Transverse colon (tissue), 4 donors: Measurements from ENCODE around the gene SYPL2. TPM values are rescaled to one million over a fixed set of nuclear protein-coding genes. Genes with fewer than 3 reads are reported as not detected.

Experiments used
- DNase-seq: peaks from one replicate; pipeline ENCODE4 v3.0.0-alpha.2; 2019
- H3K27ac ChIP-seq, 4 donors: fragments of 200-600 bp; sonication (generic); 2 replicates each; pipeline ENCODE4 v1.5.1; 2016 to 2018; ENCODE audit warnings: inconsistent platforms in 4 of 4
- H3K27me3 ChIP-seq: fragments of 200-600 bp; sonication (generic); 2 replicates; pipeline ENCODE4 v1.5.1; 2017; ENCODE audit warnings: inconsistent platforms
- H3K36me3 ChIP-seq, 4 donors: fragments of 200-600 bp; sonication (generic); 2 replicates each; pipeline ENCODE4 v1.5.1; 2017 to 2019; ENCODE audit warnings: inconsistent platforms in 4 of 4
- H3K4me1 ChIP-seq, 4 donors: fragments of 200-600 bp; sonication (generic); 2 replicates each; pipeline ENCODE4 v1.5.1; 2017 to 2020; ENCODE audit warnings: inconsistent platforms in 4 of 4
- H3K4me3 ChIP-seq, 4 donors: fragments of 200-600 bp; sonication (generic); 1 replicate in 1 of 4; 2 replicates in 3 of 4; pipeline versions ENCODE4 v1.5.1 to v1.6.1; 2017 to 2019; ENCODE audit warnings: inconsistent platforms in 4 of 4
- H3K9me3 ChIP-seq, 2 donors: fragments of 200-600 bp; sonication (generic); 2 replicates each; pipeline ENCODE4 v1.5.1; 2017 to 2019; ENCODE audit warnings: inconsistent platforms in 2 of 2
- CTCF ChIP-seq, 5 experiments: fragments of 200-600 bp in 3 of 5; fragments of 450-650 bp in 2 of 5; sonication (generic) in 3 of 5; IDR thresholded peaks; 1 replicate in 2 of 5; 2 replicates in 3 of 5; pipeline ENCODE4 v1.5.1; 2016 to 2017; ENCODE audit warnings: antibody characterized with exemption in 5 of 5, inconsistent platforms in 3 of 5, mild to moderate bottlenecking in 2 of 5, moderate library complexity in 1 of 5
- EP300 ChIP-seq: sonication (generic); formaldehyde crosslinking; IDR thresholded peaks from one replicate; pipeline ENCODE4 v1.6.1; 2017; ENCODE audit warnings: antibody characterized with exemption, low read depth
- POLR2A ChIP-seq: fragments of 450-650 bp; IDR thresholded peaks from one replicate; pipeline ENCODE4 v1.6.1; 2016; ENCODE audit warnings: antibody characterized with exemption, mild to moderate bottlenecking, moderate library complexity
- POLR2AphosphoS5 ChIP-seq, 3 donors: sonication (generic); formaldehyde crosslinking; IDR thresholded peaks; one replicate each; pipeline ENCODE4 v1.6.1; 2016; ENCODE audit warnings: antibody characterized with exemption in 3 of 3
- WGBS, 2 donors: methylation state at CpG; one replicate each; pipeline ENCODE4 v1.1.5; 2018; ENCODE audit warnings: low coverage in 1 of 2; 5-methylcytosine and 5-hydroxymethylcytosine counted together
- in situ Hi-C, 4 donors: fragments of 200-750 bp; cut with MboI; loops; one replicate each; pipeline versions ENCODE4 v1.15.0 to v1.15.1; 2017; ENCODE audit warnings: low sequenced_read_pairs in 3 of 4, low pct_ligation_motif_present in 1 of 4, low pct_unique_long_range_greater_than_20kb in 1 of 4
- intact Hi-C: fragments of 100-400 bp; cut with DNase I; formaldehyde crosslinking; loops from one replicate; pipeline ENCODE4 v1.15.1; 2023; ENCODE audit warnings: low total_unique reads
- total RNA-seq, 4 donors: library from RNA; depleted of rRNA; stranded (reverse); fragments of >200 nt; gene quantifications; one replicate each; pipeline ENCODE4 v1.1.0, GENCODE V29; 2016

Gene SYPL2
- total RNA-seq, 4 donors from 2014 or later, result 0.40 to 4.1 (median 0.44) TPM

- no peak for TF ChIP-seq CTCF (IDR thresholded peaks at IDR 0.05)
- no peak for TF ChIP-seq EP300
- no peak for TF ChIP-seq POLR2AphosphoS5 (IDR thresholded peaks at IDR 0.05)
- no peak for TF ChIP-seq POLR2A
- H3K9me3 ChIP-seq, result no peaks in the 10 kb centered on the region
- H3K27ac ChIP-seq, result no peak overlapping the region
- DNase-seq, result no peak
- peaks cover 4 to 22% (median 7%) of the 10 kb centered on the region in 4 donors for H3K4me1 ChIP-seq
- 77% methylated on average over 4 of the region's 4 CpGs; no CpG with 5 or more reads in 1 of the 2 donors for WGBS, 2 donors
- H3K27me3 ChIP-seq, result no peaks in the 10 kb centered on the region
- in situ Hi-C loops (loop anchor here (5.0 to 25.0 kb wide), 5 partner anchors 34 to 456 kb away; partner anchors contain the start of gene AHCYL1 (in 1 of the 4)), intact Hi-C loops (loop anchor here (2.0 kb wide), 1 partner anchor 33 kb away; no protein-coding TSS in a partner anchor)
- no peak overlapping the region for H3K4me3 ChIP-seq
- no peaks in the 10 kb centered on the region for H3K36me3 ChIP-seq
These were observed 65.0 kb downstream of the SYPL2 start for GRCh38 chr1:109531380-109531779.

Other genes with a start within 250 kb of the SYPL2 start
- gene CELSR2, start 217.0 kb upstream of the SYPL2 start, total RNA-seq, result 1 to 10 TPM; 1.8 to 3.7 (median 3.2) TPM
- 10 to 100 TPM in 1 of 4 donors, 1 to 10 TPM in 3; 1.9 to 18.0 (median 4.4) TPM for gene PSRC1, start 183.4 kb upstream of the SYPL2 start, total RNA-seq
- gene MYBPHL, start 159.5 kb upstream of the SYPL2 start, total RNA-seq, result not detected
- gene SORT1, start 68.6 kb upstream of the SYPL2 start, total RNA-seq, result 10 to 100 TPM; 53.5 to 79.3 (median 66.2) TPM
- 10 to 100 TPM; 28.4 to 41.8 (median 33.3) TPM for gene PSMA5, start 40.1 kb upstream of the SYPL2 start, total RNA-seq
- gene ATXN7L2, start 17.4 kb downstream of the SYPL2 start, total RNA-seq, result 10 to 100 TPM in 1 of 4 donors, 1 to 10 TPM in 3; 2.7 to 12.3 (median 6.2) TPM
- gene CYB561D1, start 27.5 kb downstream of the SYPL2 start, total RNA-seq, result 10 to 100 TPM; 10.5 to 37.4 (median 17.3) TPM
- 1 to 10 TPM in 2 of 4 donors, under 1 TPM in 2; 0.60 to 8.1 (median 3.5) TPM for gene AMIGO1, start 43.2 kb downstream of the SYPL2 start, total RNA-seq
- not detected for gene GPR61, start 73.3 kb downstream of the SYPL2 start, total RNA-seq
- gene GNAI3, start 82.1 kb downstream of the SYPL2 start, total RNA-seq, result 1 to 10 TPM; 2.2 to 7.5 (median 5.1) TPM
- gene GNAT2, start 153.1 kb downstream of the SYPL2 start, total RNA-seq, result not detected
- gene AMPD2, start 153.3 kb downstream of the SYPL2 start, total RNA-seq, result 10 to 100 TPM; 21.3 to 59.7 (median 39.0) TPM
- gene GSTM4, start 189.6 kb downstream of the SYPL2 start, total RNA-seq, result 100 to 1,000 TPM in 2 of 4 donors, 10 to 100 TPM in 2; 64.9 to 104 (median 94.8) TPM
- gene GSTM2, start 201.5 kb downstream of the SYPL2 start, total RNA-seq, result 10 to 100 TPM; 27.0 to 87.5 (median 57.2) TPM
- 10 to 100 TPM in 1 of 4 donors, not detected in 3; 18.1 TPM for gene GSTM1, start 221.3 kb downstream of the SYPL2 start, total RNA-seq
- gene GSTM5, start 245.7 kb downstream of the SYPL2 start, total RNA-seq, result 1 to 10 TPM in 2 of 4 donors, not detected in 2; 1.2 to 1.4 TPM